GM19395 (cell line): Measurements from ENCODE around the gene XXYLT1.
"Not testable (repeated sequence)": the region's sequence is repeated elsewhere in the genome, so short reads cannot be mapped to it uniquely, and the experiment has no call there.

Experiments used
- ATAC-seq: cut with Tn5 transposase; IDR thresholded peaks from one replicate; pipeline ENCODE4 v1.9.1; 2021; ENCODE audit warnings: mild to moderate bottlenecking, moderate library complexity; ENCODE audit not compliant: unreplicated experiment

The XXYLT1 gene, protein sequence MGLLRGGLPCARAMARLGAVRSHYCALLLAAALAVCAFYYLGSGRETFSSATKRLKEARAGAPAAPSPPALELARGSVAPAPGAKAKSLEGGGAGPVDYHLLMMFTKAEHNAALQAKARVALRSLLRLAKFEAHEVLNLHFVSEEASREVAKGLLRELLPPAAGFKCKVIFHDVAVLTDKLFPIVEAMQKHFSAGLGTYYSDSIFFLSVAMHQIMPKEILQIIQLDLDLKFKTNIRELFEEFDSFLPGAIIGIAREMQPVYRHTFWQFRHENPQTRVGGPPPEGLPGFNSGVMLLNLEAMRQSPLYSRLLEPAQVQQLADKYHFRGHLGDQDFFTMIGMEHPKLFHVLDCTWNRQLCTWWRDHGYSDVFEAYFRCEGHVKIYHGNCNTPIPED

DNA sequence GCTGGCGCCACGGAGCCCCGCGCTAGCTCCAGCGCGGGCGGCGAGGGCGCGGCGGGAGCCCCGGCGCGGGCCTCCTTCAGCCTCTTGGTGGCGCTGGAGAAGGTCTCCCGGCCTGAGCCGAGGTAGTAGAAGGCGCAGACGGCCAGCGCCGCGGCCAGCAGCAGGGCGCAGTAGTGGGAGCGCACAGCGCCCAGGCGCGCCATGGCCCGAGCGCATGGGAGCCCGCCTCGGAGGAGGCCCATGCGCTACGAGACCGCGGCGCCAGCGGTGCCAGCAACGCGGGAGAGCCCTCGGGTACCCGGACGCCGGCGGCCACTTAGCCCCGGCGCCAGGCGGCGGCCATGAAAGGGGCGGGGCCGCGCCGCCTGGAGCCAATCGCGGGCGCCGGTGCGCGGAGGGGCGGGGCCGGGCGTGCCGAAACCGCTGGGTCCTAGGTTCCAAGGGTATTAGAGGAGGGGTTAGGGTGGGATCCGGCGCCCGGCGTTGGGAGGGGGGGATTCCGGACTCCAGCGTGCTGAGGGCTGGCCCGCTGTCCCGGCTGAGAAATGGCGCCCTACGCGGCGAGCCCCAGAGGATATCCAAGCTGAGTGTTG is at the start of gene XXYLT1:
XXYLT1 (minus strand) TSS at position 343 of the 593 bp plus-strand sequence; CDS start at position 242, 101 bp downstream.
- ATAC-seq = peak; percentile 83

DNA sequence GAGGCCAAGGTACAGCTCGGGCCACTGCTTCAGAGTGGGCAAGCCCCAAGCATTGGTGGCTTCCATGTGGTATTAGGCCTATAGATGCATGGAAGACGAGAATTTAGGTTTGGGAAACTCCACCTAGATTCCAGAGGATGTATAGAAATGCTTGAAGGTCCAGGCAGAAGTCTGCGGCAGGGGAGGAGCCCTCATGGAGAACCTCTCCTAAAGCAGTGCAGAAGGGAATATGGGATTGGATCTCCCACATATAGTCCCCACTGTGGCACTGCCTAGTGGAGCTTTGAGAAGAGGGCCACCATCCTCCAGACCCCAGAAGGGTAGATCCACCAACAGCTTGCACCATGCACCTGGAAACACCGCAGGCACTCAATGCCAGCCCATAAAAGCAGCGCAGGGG is 48.1 kb upstream of the XXYLT1 start:
- ATAC-seq = no peak

DNA sequence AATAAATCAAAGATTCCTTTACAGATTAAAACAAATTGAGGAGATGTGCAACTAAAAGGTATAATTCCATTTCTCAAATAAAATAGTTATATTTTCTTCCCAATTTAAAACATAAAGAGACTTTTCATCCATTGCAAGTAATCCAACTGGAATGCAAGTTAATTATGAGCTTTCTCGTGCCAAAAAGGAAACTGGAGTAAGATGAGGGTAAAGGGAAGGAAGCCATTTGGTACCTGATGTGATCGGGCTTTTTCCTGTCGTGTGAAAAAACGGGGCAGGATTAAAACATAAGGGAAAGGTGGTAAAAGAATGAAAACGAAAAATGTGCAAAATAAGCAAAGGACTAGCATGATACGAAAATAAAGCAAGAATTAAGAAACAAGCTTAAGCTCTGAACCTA is 41.8 kb upstream of the XXYLT1 start:
- ATAC-seq = no peak

DNA sequence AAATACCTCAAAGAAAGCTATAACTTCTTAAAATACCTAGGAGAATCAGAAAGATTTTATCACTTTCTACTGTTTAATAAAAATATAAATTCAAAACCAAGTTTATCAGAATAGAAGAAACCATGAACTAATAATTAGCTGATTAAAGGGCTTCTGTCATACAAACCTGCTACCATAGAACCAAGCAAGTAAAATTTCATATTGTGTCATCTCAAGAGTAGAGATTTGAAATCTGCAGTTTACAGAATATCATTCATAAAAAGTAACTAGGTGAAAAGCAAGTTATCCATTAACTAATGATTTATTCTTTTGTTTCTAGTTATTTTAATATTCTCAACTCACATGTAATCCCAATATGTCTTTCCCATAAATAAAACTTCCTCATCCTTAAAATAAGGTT is 36.8 kb upstream of the XXYLT1 start:
- ATAC-seq = no peak

DNA sequence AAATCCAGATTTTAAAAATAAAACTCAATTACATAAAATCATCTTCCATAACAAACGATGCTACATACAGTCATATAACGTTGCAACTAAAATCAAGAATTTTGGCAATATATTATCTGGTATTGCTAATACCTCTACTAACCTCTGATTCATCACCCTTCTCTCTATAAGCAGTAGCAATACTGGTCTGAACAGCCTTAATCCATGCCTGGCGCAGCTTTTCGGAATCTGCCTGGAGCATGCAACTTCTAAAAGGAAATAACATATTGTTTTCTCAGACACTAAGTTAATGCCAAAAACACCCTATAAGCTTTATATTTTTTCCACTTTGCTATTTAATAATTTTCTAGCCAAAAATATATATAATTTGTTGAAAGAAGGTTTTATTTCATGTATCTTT is 35.4 kb upstream of the XXYLT1 start:
- ATAC-seq = no peak

DNA sequence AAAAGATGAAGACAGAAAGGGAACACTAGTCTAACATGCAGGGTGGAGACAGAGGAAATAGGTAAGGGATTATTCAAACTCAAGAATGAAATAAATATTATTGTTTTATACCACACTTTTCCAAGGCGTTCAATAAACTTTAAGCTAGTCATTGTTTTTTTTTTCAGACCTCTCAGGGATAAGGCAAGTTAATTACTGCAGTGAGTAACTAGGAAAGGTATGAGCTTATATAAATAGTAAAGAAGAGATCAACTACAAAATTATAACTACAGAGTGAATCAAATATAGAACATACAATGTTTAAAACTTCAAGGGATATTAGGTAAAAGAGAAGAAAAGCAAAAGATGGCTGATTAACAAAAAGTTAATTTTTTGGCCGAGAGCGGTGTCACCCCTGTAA is 31.5 kb upstream of the XXYLT1 start:
- ATAC-seq = no peak

DNA sequence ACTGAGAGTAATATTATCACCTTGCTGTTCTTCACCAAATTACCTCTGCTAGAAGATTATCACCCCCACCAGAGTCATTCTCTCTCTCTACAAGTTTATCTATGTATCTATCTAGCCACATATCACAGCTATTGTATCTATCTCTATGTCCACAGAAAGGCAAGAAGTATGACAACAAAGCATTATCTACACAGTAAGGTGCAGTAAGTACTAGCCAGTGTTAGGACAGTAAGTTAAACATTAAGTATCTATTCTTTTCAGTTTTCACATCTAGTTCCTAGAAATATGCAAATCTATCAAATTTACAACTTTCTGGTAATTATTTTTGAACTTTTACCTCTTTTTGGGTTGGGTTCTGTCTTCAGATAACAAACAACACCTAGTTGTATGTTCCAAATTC is 26.5 kb upstream of the XXYLT1 start:
- ATAC-seq = no peak

DNA sequence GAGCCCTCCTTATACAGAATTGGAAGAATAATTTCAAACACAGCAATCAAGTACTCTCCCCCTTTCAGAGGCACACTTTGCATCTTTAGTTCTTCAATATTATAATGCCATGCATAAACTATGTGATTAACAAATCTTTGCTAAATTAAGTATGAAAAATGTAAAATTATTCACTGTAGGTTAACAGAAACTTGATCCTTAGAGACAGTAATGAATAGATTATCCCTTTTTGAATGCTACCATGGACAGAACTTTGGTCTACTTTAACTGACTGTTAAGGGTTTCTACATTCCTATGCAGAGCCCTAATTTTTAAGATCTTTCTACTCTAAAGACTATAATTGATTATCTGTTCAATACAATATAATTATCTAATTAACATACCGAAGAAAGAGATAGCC is 25.7 kb upstream of the XXYLT1 start:
- ATAC-seq = no peak

DNA sequence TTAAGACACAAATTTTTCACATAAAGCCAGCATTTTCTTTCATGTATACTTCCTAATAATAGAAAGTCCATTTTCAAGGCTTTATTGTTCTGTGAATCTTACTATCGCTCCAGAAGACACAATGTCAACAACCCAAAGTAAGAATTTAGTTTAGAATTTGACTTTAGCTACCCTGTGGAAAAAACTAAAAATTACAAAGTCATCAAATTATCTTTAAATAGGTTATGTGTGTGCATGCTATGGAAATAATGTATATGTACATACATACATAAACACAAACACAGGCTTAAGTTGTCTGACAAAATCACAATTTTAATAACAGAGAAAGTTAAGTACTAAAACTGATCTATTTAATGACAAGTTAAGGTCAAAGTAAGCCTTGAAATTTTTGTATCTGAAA is 20.2 kb upstream of the XXYLT1 start:
- no peak for ATAC-seq

DNA sequence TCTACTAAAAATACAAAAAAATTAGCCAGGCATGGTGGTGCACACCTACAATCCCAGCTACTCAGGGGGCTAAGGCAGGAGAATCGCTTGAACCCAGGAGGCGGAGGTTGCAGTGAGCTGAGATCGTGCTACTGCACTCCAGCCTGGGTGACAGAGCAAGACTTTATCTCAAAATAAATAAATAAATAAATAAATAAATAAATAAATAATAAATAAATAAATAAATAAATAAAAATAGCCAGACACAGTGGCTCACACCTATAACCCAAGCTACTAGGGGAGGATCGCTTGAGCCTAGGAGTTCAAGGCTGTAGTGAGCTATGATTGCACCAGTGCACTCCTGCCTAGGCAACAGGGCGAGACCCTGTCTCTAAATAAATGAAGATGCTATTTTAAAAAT is 19.7 kb upstream of the XXYLT1 start:
- not testable (repeated sequence) for ATAC-seq

DNA sequence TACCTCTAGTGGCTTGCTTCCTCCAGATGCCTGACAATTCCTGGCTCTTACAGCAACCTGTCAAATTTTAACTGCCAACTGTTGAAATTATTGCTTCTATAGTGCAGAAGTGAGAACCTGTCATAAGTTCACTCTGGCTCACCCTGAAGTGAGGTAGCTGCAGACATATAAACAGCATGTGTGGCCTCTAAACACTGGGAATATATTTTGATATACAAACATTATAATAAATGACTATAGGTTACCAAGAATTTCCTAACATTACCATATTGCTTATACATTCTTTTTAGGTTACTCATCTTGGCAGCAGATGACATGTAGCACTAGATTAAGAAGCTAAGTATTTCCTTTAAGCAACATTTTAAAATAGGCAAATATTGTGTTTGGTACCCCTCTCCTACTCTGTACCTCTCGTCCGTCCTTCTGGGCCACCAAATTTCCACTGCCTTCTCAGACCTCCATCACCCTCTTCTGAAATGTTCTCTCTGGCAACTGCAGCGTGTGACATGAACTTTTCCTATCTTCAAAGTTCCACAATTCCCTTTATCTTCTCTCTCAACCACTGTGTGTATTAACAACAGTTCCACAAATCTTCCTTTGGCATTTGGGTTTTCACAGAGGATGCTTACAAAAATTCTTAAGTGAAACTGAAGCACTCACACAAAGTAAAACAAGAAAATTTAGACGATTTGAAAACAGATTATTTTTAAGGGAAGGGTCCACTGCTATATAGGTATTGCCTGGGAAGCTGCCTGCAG is 15.3 kb upstream of the XXYLT1 start:
- ATAC-seq = no peak

DNA sequence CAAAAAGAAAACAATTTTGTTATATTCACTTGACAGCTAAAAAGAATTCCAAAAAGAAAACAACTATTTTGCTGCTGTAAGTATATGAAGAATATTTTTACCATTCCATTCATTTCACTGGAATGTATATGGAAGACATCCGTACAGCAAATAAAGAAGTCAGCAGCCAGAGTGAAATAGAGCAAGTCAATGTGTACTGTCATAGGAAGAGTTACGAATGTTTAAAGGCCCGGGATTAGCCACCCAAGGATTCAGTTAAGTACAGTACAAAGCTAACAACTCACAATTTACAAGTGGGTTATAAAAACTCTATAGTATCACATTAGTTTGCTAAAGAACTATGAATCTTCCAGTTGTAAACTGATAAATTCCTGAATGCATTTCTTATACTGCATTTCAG is 14.4 kb upstream of the XXYLT1 start:
- no peak for ATAC-seq

DNA sequence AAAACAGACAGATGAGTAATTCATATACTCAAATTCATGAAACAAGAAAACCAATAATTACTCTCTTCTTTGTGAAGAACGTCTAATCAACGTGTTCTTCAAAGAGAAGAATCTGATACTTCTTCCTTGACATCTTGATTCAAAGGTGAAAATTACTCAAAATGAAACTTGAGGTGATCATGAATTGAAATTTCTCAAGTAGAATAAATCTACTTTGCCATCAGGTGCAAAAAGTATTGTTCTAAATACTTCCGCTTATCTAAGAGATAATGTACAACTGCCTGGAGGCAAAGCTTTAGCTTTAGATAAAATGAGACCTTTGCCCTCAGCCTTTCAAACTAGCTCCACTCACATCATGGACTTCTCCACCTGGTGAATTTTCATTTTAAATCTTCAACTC is 13.9 kb upstream of the XXYLT1 start:
- ATAC-seq = no peak

DNA sequence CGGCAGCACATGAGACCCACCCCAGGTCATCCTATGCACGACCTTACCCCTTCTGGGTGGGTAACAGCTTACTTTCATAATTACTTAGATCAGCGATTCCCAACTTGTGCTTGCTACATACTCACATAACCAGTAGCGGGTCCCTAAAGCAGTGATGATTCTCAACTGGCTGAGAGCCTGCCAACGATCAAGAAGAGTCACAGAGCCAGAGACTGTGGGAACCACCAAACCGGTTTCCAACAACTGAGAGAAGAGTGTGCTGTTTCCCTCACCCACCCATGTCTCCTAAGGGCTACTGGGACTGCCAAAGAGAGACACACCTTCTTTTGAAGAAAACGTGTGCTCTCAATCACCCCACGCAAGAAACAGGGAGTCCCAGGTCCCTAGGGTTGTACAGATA is 12.0 kb upstream of the XXYLT1 start:
- ATAC-seq = no peak

DNA sequence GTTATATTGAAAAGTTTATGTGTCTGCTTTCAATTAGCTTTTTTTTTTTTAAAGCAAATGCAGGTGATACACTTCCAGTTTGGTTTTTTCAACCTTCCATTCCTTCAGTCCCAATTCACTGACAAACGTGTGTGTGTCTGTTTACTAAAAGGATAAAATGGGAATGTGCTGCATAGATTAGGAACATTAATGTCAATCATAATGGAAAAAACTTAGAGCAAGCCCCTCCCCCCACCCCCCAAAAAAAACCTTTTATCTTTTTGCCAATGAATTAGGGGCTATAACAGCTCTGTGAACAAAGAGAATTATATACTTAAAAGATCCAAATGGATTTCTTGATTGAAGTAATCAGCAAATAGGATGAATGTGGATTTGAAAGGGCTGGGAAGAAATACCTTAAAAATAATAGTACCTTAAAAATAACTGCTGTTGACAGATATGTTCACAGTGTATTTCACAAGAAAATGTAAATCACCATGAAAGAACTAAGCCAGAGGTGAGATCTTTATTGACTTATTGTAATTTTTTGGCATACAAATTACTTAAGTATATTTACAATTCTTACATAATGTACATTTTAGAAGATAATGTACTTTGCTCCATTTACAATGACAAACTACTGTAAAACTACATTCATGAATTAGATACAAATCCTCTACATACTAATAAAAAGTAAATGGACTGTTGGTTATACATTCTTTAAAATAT is 3.5 kb upstream of the XXYLT1 start:
- no peak for ATAC-seq

DNA sequence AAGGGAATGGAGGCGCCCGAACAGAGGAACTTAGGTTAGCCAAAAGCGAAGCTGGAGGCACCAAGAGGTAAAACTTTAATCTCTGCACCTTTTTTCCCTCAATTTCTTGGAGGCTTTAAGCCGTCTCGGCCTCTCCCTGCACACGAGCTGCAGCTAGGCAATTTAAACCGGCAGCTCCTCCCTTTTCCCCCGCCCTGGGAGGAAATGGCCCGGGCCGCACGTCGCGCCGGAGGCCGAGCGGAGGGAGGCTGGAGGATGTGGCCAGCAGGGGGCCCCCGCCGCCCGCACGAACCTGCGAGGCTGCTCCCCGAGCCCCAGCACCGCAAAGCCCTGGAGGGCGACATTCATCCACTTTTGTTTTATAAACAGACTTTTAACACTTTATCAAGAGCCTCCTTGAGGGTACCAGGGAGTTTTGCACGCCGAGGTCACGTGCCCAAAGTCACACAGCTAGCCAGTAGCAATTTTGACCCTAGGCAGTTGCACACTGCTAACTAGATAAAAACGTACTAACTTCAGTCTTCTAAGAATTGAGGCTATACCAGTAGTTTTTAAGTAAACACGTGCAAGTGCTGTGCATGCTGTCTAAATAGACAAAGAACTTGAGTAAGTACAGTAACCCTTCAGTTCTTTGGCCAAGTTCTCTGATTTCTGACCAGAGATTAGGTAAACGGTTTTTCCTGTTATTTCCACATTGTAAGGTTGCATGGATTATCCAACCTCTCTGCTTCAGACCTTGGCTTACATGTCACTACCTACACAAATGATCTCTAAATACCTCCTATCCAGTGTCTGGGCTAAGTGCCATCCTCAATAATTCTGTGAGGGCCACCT is 668 bp upstream of the XXYLT1 start:
- ATAC-seq = peak; percentile 74

DNA sequence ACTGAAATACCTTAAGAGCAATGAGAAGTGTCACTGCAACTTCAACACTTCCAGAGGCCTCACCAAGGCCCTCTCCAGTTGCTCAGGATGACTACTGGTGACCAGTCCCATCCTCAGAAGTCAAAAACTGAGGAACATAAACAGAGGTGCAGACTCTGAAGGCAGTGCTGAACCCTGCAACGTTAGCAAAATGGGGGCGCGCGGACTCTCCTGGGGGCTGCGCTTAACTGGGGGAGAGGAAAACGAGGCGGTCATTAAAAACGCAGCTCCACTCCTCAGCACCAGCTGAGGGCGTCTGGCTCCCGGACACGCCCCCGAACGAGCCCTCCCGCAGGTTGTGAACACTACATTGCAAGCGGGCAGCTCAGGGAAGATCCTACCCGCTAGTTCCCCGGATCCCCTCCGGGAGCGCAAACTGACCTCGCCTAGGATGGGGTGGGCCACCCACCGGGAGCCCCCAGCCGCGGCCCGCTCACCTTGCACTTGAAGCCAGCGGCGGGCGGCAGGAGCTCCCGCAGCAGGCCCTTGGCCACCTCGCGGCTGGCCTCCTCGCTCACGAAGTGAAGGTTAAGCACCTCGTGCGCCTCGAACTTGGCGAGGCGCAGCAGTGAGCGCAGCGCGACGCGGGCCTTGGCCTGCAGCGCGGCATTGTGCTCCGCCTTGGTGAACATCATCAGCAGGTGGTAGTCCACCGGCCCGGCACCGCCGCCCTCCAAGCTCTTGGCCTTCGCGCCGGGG is 711 bp downstream of the XXYLT1 start:
- ATAC-seq = peak; percentile 19

DNA sequence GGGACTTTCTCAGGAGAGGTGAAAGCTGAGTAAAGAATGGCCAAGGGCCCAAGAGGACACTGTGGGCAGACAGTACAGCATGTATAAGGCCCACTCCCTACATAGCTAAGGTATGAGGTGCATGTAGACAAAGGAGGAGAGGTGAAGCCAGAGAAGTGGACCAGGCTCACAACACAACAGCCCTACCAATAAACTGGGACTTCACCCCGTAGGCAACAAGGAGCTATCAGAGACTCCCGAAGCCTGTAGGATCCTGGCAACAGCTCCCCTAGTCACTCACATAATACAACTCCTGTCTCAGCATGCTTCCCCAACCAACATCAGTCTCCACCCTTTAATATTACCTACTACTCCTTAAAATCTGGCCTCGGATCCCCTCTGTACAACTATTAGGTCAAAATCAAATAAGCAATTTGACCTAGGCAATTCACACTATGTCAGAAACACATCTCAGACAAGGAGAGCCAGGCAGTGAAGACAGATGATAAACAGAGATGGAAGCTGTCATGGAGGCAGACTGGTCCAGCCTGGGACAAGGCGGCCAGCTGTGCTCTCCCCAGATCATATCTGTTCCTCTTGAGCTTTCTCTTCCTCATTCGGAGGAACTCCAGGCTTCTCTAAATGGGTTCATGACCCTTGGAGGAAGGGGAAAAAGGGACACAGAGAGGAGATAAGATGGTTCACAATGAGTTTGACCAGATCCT is 1.4 kb downstream of the XXYLT1 start:
- ATAC-seq = no peak
